Mesenchymal stem cell (in vitro differentiated cells and primary cell): ENCODE results near the gene NDRG4.

Experiments used
- DNase-seq: peaks from one replicate; pipeline ENCODE4 v3.0.0-alpha.2; 2013
- H2AFZ ChIP-seq: one replicate; pipeline ENCODE4 v1.6.1; 2013; ENCODE audit warnings: low read depth, mild to moderate bottlenecking, control low read depth, inconsistent platforms, low read length, moderate library complexity
- H2AK5ac ChIP-seq: 2 replicates; pipeline ENCODE4 v1.6.1; 2013; ENCODE audit warnings: low read length, moderate library complexity, mild to moderate bottlenecking, inconsistent platforms; ENCODE audit not compliant: severe bottlenecking
- H2BK120ac ChIP-seq: one replicate; pipeline ENCODE4 v1.6.1; 2013; ENCODE audit warnings: low read depth, mild to moderate bottlenecking, inconsistent platforms, low read length, moderate library complexity
- H2BK12ac ChIP-seq, 2 experiments: one replicate each; pipeline ENCODE4 v1.6.1; 2013; ENCODE audit warnings: inconsistent platforms in 2 of 2, low read length in 2 of 2, mild to moderate bottlenecking in 2 of 2, moderate library complexity in 2 of 2, control low read depth in 1 of 2
- H2BK15ac ChIP-seq: one replicate; pipeline ENCODE4 v1.6.1; 2013; ENCODE audit warnings: mild to moderate bottlenecking, low read depth, inconsistent platforms; ENCODE audit not compliant: poor library complexity, severe bottlenecking
- H2BK5ac ChIP-seq: 2 replicates; pipeline ENCODE4 v1.6.1; 2013; ENCODE audit warnings: low read depth, mild to moderate bottlenecking, low read length, control low read depth, inconsistent platforms; ENCODE audit not compliant: poor library complexity, severe bottlenecking
- H3K14ac ChIP-seq, 2 experiments: one replicate each; pipeline ENCODE4 v1.6.1; 2013; ENCODE audit warnings: inconsistent platforms in 2 of 2, low read length in 2 of 2, control low read depth in 1 of 2, mild to moderate bottlenecking in 1 of 2, moderate library complexity in 1 of 2
- H3K18ac ChIP-seq, 2 experiments: one replicate each; pipeline ENCODE4 v1.6.1; 2013; ENCODE audit warnings: inconsistent platforms in 2 of 2, low read length in 2 of 2, control low read depth in 1 of 2, low read depth in 1 of 2, mild to moderate bottlenecking in 1 of 2
- H3K23ac ChIP-seq, 2 experiments: one replicate each; pipeline ENCODE4 v1.6.1; 2013; ENCODE audit warnings: inconsistent platforms in 2 of 2, low read length in 2 of 2, mild to moderate bottlenecking in 2 of 2, moderate library complexity in 2 of 2, control low read depth in 1 of 2
- H3K27ac ChIP-seq: 2 replicates; pipeline ENCODE4 v1.5.1; 2013; ENCODE audit warnings: mild to moderate bottlenecking, moderate library complexity, low read length, control low read depth, inconsistent platforms; ENCODE audit not compliant: poor library complexity, severe bottlenecking
- H3K27me3 ChIP-seq, 2 experiments: 2 replicates each; pipeline versions ENCODE4 v1.6.1 to v1.7.0; 2013; ENCODE audit warnings: low read length in 2 of 2, mild to moderate bottlenecking in 2 of 2, moderate library complexity in 2 of 2, control low read depth in 1 of 2, inconsistent platforms in 1 of 2; ENCODE audit not compliant: control insufficient read depth in 1 of 2, insufficient read depth in 1 of 2
- H3K36me3 ChIP-seq, 2 experiments: 2 replicates each; pipeline versions ENCODE4 v1.6.1 to v1.7.0; 2013; ENCODE audit warnings: low read length in 2 of 2, control low read depth in 1 of 2, inconsistent platforms in 1 of 2, low read depth in 1 of 2, mild to moderate bottlenecking in 1 of 2; ENCODE audit not compliant: insufficient read depth in 2 of 2, control insufficient read depth in 1 of 2
- H3K4ac ChIP-seq, 2 experiments: one replicate each; pipeline ENCODE4 v1.6.1; 2013; ENCODE audit warnings: inconsistent platforms in 2 of 2, low read length in 2 of 2, mild to moderate bottlenecking in 2 of 2, moderate library complexity in 2 of 2, control low read depth in 1 of 2, low read depth in 1 of 2
- H3K4me1 ChIP-seq: 2 replicates; pipeline ENCODE4 v1.6.1; 2013; ENCODE audit warnings: low read depth, low read length, control low read depth; ENCODE audit not compliant: control insufficient read depth, insufficient read depth
- H3K4me2 ChIP-seq: 2 replicates; pipeline ENCODE4 v1.6.1; 2013; ENCODE audit warnings: low read length, mild to moderate bottlenecking, inconsistent platforms; ENCODE audit not compliant: poor library complexity, severe bottlenecking
- H3K4me3 ChIP-seq, 2 experiments: 2 replicates each; pipeline versions ENCODE4 v1.5.1 to v1.7.0; 2013; ENCODE audit warnings: low read length in 2 of 2, mild to moderate bottlenecking in 2 of 2, control low read depth in 1 of 2, low read depth in 1 of 2; ENCODE audit not compliant: insufficient read depth in 1 of 2
- H3K79me1 ChIP-seq: replicated peaks from 2 replicates; pipeline ENCODE4 v1.6.1; 2013; ENCODE audit warnings: mild to moderate bottlenecking, control low read depth, low read length, inconsistent platforms; ENCODE audit not compliant: poor library complexity, severe bottlenecking
- H3K9ac ChIP-seq: 2 replicates; pipeline ENCODE4 v1.7.0; 2013; ENCODE audit warnings: mild to moderate bottlenecking, low read length, moderate library complexity
- H3K9me3 ChIP-seq: 2 replicates; pipeline ENCODE4 v1.7.0; 2013; ENCODE audit warnings: mild to moderate bottlenecking, low read length; ENCODE audit not compliant: control insufficient read depth
- H4K8ac ChIP-seq: one replicate; pipeline ENCODE4 v1.6.1; 2013; ENCODE audit warnings: inconsistent platforms, mild to moderate bottlenecking, low read length, moderate library complexity
- H4K91ac ChIP-seq: one replicate; pipeline ENCODE4 v1.6.1; 2013; ENCODE audit warnings: mild to moderate bottlenecking, low read length, inconsistent platforms
- WGBS: methylation state at CpG from one replicate; pipeline ENCODE4 v1.1.7; 2013; ENCODE audit warnings: mixed read lengths; 5-methylcytosine and 5-hydroxymethylcytosine counted together

Gene NDRG4

GRCh38 chr16:58462997-58463941, 36.7 kb upstream of the NDRG4 start:
- peaks cover 20% of the 10 kb centered on the region for H3K4me1 ChIP-seq

GRCh38 chr16:58464047-58464915, 35.7 kb upstream of the NDRG4 start:
- Histone ChIP-seq H4K8ac (no peak overlapping the region), H2AK5ac (no peak overlapping the region), H3K9ac (peak overlapping the region; percentile 18), H2BK120ac (no peak overlapping the region), H2BK5ac (no peak overlapping the region), H3K27me3 (peaks cover 59 to 60% of the 10 kb centered on the region in 2 experiments), H2BK12ac (no peak overlapping the region), H3K18ac (no peak overlapping the region), H4K91ac (no peak overlapping the region), H3K23ac (peak overlapping the region in 1 of 2 experiments; percentile 94), H3K79me1 (no peaks in the 10 kb centered on the region), H3K9me3 (no peaks in the 10 kb centered on the region), H3K27ac (no peak overlapping the region), H3K4me1 (peaks cover 18% of the 10 kb centered on the region), H3K14ac (no peak overlapping the region), H3K4ac (no peak overlapping the region), H2AFZ (no peak overlapping the region), H2BK15ac (peak overlapping the region; percentile 17), H3K4me2 (peak overlapping the region; percentile 91), H3K4me3 (peak overlapping the region; percentile 49 to 54), H3K36me3 (no peaks in the 10 kb centered on the region)
- no peak for DNase-seq
- under 1% methylated on average over 75 of the region's 86 CpGs for WGBS

More at GRCh38 chr16:58462997-58463941, 36.7 kb upstream of the NDRG4 start:
- Histone ChIP-seq H3K27ac (no peak overlapping the region), H3K36me3 (no peaks in the 10 kb centered on the region), H3K4ac (no peak overlapping the region), H2BK12ac (no peak overlapping the region), H4K91ac (no peak overlapping the region), H3K23ac (no peak overlapping the region), H2BK5ac (no peak overlapping the region), H3K18ac (no peak overlapping the region), H2AFZ (no peak overlapping the region), H3K9ac (no peak overlapping the region), H3K79me1 (no peaks in the 10 kb centered on the region), H4K8ac (no peak overlapping the region), H3K4me2 (peak overlapping the region; percentile 91), H2BK15ac (no peak overlapping the region), H3K14ac (no peak overlapping the region), H3K4me3 (peak overlapping the region; percentile 49 to 54), H3K9me3 (no peaks in the 10 kb centered on the region), H3K27me3 (peaks cover 52 to 54% of the 10 kb centered on the region in 2 experiments), H2AK5ac (no peak overlapping the region), H2BK120ac (no peak overlapping the region)
- WGBS = 6% methylated on average over 44 of the region's 113 CpGs
- no peak for DNase-seq

- peak; percentile 23 for DNase-seq
- peaks cover 60 to 66% of the 10 kb centered on the region in 2 experiments for H3K27me3 ChIP-seq
- H3K79me1 ChIP-seq = no peaks in the 10 kb centered on the region
- no peak overlapping the region for H3K4ac ChIP-seq
- H2BK12ac ChIP-seq = no peak overlapping the region
- no peaks in the 10 kb centered on the region for H3K36me3 ChIP-seq
- no peak overlapping the region for H2AK5ac ChIP-seq
- H3K9me3 ChIP-seq = no peaks in the 10 kb centered on the region
- H2BK15ac ChIP-seq = no peak overlapping the region
- H3K14ac ChIP-seq = no peak overlapping the region
- H2AFZ ChIP-seq = no peak overlapping the region
- H3K4me3 ChIP-seq = no peak overlapping the region
- no peak overlapping the region for H3K18ac ChIP-seq
- no peak overlapping the region for H2BK5ac ChIP-seq
- H2BK120ac ChIP-seq = no peak overlapping the region
- H4K8ac ChIP-seq = no peak overlapping the region
- 15% methylated on average over 22 of the region's 24 CpGs for WGBS
- no peak overlapping the region for H4K91ac ChIP-seq
- H3K4me1 ChIP-seq = peaks cover 16% of the 10 kb centered on the region
- H3K9ac ChIP-seq = peak overlapping the region; percentile 18
- H3K23ac ChIP-seq = no peak overlapping the region
- no peak overlapping the region for H3K27ac ChIP-seq
- no peak overlapping the region for H3K4me2 ChIP-seq
Observed at GRCh38 chr16:58464916-58465731, 34.8 kb upstream of the NDRG4 start.
